NOMO-1 treated with DMSO at 0.1 percent for 48 hours (cell line): ENCODE results near the gene ACTN1.
"Not testable (repeated sequence)": the region's sequence is repeated elsewhere in the genome, so short reads cannot be mapped to it uniquely, and the experiment has no call there.

ENCODE experiments used
- DNase-seq: peaks from one replicate; lab custom pipeline; 2025; ENCODE audit not compliant: unreplicated experiment; lab: John Stamatoyannopoulos, UW

ACTN1 gene

GRCh38 chr14:68979021-68979721 lies at the start of gene ACTN1:
TSS of gene ACTN1 (minus strand) at chr14:68979302. CDS start at chr14:68979056, 246 bp downstream.
- DNase-seq: peak; percentile 92

- DNase-seq: no peak
Observed at GRCh38 chr14:69027242-69027913, 48.3 kb upstream of the ACTN1 start.

DNA sequence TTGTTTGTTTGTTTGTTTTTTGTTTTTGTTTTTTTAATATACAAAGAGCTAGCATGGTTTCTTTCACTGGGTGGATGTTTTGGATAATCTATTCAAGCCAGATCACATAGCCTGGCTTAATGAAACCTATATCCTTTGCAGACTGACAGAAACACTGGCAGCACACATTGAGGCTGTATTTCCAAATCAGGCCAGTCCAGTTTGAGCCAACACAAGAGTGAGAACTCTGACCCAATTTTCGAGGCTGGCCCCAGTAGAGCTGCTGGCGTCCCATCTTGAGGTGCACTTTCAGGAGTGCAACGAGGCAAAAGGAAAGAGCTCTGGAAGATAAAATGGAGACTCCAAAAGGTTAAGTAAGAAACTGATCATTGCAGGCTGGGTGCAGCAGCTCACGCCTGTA lies 43.9 kb upstream of the ACTN1 start:
- no peak for DNase-seq

DNA sequence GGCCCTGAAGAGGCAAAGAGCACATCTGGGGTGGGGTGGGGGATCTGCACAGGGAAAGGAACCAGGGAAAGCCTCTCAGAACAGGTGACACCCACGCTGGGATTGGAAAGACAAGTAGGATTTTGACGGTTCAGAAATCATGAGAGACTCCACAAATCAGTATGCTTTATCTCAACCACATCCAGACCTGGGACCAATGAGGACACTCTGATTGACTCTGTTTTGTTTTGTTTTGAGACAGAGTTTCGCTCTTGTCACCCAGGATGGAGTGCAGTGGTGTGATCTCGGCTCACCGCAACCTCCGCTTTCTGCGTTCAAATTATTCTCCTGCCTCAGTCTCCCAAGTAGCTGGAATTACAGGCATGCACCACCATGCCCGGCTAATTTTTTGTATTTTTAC lies 43.0 kb upstream of the ACTN1 start:
- not testable (repeated sequence) for DNase-seq

GRCh38 chr14:69017706-69018105 lies 38.6 kb upstream of the ACTN1 start:
- DNase-seq: no peak

DNA sequence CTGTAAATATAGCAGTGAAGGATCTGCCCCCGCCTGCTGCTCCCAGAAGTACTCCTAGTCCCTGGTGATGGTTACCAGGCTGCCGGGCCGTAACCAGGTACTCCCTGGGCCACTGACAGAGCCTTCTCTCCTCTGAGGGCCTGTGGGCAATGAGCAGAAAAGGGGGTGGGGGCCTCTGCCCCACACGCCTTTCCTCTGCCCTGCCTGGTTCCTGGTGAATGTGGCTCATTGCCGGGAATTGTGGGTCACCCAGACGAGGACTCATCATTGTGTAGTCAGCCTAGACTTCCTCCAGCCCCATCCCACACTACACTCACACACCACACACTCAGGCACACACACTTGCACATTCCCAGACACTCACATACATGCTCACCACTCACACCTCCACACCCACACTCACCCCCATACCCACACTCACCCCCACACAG lies 35.7 kb upstream of the ACTN1 start:
- no peak for DNase-seq

DNA sequence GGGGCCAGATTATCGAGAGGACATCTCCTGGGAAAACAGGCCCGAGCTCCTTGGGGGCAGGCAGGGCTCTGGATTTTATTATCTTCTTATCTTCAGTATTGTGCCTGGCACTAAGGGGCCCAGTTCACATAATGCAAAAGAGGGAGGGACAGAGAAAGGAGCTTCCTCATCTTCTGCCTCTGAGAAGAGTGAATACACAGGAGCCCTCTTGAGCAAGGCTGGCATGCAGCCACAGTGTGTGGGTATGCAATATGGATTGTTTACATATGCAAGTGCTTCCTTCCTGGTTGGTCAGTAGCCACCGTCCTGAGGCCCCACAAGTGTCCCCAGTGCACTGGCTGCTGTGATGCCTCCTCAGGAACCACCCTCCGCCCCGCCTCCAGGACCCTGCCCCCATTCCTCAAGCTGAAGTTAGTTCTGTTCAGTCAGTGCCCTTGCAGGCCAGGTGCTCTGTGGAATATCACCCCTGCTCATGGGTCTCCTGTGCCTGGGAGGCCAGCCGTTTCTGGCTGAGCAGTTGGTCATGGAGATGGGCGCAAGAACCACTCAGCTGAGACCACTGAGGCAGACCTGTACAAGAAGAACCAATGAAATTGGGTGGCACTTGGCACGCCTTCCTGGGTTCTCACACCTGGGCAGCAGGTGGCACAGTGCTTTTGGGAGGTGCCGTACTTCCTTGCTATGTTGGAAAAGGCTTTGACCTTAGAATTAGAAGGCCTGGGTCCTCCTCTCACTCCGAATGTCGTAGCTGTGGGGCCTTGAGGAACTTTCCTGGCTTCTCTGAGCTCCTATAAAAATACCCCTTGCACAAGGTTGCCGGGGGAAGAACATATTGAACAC lies 35.1 kb upstream of the ACTN1 start:
- peak; percentile 98 for DNase-seq

DNA sequence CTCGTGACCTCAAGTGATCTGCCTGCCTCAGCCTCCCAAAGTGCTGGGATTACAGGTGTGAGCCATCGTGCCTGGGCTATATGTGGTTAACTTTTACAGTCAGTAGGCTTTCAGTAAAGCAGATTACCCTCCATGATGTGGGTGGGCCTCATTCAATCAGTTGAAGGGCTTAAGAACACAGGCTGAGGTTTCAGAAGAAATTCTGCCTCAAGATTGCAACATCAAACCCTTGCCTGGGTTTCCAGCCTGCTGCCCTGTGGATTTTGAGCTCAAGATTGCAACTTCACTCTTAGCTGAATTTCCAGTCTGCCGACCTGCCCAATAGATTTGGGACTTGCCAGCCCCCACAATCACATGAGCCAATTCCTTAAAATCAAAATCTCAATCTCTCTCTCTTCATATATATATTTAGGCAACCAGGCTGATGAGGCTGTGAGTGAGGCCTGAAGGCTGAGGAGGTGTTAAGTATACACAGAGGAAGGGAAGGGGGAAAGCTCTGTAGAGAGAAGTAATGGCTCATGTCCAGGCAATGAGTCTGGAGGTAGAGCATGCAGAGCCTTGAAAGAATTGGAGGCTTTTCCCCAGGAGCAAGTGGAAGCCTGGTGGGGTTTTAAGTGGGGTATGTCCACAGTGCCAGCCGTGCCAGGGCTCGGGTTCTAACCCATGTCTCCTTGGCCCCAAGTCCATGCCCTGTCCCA lies 33.3 kb upstream of the ACTN1 start:
- peak; percentile 26 for DNase-seq

GRCh38 chr14:69010648-69011047 lies 31.5 kb upstream of the ACTN1 start:
- DNase-seq: no peak

- DNase-seq: no peak
Observed at GRCh38 chr14:69008421-69008884, 29.4 kb upstream of the ACTN1 start.

DNA sequence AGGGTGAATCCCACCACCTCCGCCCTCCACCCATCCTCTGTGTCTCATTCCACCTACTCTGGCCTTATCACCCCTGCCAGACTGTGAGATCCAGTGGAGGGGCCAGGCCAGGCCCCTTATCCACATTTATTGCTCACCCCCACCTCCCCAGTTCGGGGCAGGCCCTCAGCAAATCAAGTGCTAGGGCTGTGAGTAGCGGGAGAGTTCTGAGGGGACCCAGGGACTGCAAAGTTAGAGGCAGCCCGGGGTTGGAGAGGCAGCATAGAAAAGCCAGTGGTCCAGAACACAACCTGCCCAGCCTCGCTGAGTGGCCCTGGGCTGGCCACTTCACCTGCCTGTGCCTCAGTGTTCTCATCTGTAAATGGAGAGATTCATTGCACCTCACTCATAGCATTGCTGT lies 27.2 kb upstream of the ACTN1 start:
- no peak for DNase-seq

DNA sequence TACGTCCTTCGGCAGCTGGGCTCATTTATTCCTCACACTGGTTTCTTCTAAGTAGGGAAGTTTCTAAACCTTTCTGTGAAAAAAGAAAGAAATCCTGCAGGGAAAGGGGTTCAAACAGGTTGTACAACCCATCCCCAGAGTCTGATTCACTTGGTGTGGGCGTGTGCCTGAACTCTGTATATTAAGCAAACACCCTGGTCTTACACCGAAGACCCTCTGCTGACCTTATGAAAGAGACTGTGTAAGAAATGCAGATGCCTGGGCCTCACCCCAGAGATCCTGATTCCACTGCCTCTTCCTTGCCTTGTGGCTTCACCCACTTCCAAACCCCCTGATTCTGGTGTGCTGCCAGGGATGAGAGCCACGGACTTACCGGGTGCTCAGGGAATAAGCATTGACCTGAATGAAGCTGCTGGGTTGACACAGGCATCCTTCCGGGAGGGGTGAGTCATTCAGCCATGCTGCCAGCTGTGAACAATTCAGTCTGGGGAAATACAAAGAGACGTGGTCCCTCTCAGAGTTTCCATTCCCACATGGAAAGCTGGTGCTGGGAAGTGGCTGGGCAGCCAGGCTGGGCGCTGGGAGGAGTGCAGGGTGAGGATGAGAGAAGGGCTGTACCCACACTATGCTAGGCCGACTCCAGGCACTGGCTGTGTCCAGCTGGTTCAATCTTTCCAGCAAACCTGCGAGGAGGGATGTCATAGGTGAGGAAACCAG lies 26.5 kb upstream of the ACTN1 start:
- no peak for DNase-seq

DNA sequence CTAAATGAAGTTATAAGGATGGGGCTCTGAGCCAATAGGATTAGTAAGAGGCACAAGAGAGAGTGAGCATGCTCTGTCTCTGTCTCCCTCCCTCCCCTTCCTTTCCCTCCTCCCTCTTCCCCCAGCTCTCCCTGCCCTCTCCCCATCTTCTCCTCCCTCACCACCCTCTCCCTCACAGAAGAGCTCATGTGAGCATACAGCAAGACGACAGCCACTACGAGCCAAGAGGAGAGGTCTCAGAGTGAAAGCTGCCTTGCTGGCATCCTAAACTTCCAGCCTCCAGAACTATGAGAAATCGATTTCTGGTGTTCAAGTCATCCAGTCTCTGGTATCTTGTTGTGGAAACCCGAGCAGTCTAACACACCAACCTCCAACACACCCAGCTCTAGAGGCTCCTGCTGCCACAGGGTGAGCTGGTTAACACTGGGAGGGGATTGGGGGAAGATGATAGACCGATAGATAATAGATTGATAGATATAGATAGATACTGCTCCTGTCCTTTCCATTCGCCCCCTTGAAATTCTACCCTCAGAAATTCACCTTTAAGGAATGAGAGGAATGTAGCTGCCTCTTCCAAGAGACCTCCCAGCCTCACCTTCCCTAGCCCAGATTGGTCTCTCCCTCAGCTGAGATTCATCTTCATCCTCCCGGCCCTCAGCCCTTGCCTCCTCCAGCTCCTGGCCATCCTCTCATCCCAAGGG lies 25.8 kb upstream of the ACTN1 start:
- DNase-seq: no peak

DNA sequence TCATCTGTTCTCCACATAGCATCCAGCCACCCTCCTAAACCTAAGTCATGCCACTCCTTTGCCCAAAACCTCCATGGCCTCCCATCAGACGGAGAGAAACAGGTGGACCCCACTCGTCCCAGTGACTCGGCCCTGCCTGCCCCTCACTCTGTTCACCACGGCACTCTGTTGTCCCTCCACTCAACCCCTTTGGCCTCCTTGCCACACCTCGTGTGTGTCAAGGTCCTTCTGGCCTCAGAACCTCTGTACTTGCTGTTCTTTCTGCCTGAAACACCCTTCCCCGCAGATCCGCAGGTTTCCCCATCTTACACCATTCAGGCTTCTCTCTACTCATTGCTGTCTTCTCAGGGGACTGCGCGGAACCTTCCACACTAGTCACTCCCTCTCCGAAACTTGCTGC lies 24.5 kb upstream of the ACTN1 start:
- DNase-seq: no peak

DNA sequence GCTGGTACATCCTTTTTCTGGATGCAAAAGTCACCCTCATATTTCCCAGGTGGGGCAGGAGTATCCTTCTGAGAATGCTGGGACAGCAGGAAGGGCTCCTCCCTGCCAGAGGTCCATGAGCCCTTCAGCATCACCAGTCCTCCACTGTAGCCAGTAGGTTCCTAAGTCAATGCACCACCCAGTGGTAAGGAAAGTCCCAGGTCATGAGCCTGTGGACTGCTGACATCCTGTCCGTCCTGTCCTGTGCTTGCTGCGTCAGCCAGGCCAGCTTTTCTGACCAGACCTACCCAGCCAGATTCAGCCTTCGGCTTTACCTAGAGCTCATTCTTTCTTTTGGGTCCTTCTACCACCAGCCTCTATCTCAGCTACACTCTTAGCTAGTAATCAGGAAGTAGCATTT lies 23.0 kb upstream of the ACTN1 start:
- no peak for DNase-seq

DNA sequence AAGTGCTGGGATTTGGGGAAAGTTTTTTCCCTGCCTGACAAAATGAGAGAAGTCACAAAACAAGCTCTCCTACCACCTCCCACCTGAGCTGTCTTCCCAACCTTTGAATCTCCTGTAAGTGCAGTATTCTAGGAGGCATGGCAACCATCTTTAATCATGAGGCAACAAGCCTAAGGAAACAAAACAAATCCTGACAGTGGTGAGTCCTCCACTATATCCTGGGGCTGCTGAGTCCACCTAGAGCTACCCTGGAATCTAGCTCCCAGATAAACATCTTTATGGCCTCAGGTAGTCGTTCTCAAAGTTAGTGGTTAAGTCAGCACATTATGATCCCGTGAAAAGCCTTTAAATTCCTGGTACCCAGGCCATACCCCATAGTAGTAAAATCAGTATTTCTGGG lies 22.3 kb upstream of the ACTN1 start:
- no peak for DNase-seq

GRCh38 chr14:68998062-68998461 lies 19.0 kb upstream of the ACTN1 start:
- DNase-seq: no peak

DNA sequence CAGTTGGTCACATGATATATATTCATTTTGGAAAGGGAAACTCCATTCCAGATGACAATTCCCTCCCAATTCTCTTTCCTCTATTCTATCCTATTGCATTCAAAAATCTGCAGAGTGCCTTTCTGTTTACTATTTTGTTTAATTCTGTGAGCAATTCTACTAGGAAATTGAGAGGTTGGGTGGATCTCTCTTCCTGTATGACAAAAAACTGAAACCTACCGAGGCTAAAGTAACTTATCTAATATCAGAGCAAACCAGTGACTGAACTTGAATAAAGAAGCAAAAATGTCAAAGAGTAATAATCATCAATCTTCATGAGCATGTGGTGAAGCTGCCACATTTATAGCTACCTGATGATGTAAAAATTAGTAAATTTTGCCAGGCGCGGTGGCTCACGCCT lies 16.6 kb upstream of the ACTN1 start:
- DNase-seq: no peak

- DNase-seq: no peak
Observed at GRCh38 chr14:68994056-68994455, 15.0 kb upstream of the ACTN1 start.

DNA sequence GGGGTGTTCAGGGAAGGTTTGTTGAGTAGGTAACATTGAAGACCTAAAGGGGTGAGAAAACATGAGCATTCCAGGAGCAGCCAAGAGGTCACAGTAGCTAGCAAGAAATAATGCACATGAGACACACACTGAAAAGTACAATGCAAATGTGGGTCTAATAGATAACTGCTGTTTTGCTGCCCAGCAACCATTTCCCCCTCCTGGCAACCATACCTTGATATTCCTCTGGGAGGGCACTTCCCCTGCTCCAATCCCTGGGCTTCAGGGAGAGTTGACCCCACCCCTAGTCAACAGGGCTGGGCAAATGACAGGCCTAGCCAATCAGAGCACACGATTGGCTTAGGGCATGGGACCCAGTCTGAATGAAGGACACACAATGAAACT lies 8.5 kb upstream of the ACTN1 start:
- no peak for DNase-seq
